ENCODE measurements around the gene BICC1.

The BICC1 gene

GRCh38 chr10:58701405-58702135, 188.9 kb downstream of the BICC1 start:
- H3K27me3 ChIP-seq (ENCODE audit: insufficient read depth, poor library complexity, severe bottlenecking) = no peaks in the 10 kb centered on the region
- H3K27ac ChIP-seq (replicated peaks) = no peak overlapping the region
- no peak for DNase-seq (ENCODE audit: low read depth in 1 of 2, low spot score in 1 of 2)
- TF ChIP-seq, protein P1, sequence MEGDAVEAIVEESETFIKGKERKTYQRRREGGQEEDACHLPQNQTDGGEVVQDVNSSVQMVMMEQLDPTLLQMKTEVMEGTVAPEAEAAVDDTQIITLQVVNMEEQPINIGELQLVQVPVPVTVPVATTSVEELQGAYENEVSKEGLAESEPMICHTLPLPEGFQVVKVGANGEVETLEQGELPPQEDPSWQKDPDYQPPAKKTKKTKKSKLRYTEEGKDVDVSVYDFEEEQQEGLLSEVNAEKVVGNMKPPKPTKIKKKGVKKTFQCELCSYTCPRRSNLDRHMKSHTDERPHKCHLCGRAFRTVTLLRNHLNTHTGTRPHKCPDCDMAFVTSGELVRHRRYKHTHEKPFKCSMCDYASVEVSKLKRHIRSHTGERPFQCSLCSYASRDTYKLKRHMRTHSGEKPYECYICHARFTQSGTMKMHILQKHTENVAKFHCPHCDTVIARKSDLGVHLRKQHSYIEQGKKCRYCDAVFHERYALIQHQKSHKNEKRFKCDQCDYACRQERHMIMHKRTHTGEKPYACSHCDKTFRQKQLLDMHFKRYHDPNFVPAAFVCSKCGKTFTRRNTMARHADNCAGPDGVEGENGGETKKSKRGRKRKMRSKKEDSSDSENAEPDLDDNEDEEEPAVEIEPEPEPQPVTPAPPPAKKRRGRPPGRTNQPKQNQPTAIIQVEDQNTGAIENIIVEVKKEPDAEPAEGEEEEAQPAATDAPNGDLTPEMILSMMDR (IDR thresholded peaks at IDR 0.05; ENCODE audit: insufficient read depth, low read length) = no peak
- TF ChIP-seq, protein P2, sequence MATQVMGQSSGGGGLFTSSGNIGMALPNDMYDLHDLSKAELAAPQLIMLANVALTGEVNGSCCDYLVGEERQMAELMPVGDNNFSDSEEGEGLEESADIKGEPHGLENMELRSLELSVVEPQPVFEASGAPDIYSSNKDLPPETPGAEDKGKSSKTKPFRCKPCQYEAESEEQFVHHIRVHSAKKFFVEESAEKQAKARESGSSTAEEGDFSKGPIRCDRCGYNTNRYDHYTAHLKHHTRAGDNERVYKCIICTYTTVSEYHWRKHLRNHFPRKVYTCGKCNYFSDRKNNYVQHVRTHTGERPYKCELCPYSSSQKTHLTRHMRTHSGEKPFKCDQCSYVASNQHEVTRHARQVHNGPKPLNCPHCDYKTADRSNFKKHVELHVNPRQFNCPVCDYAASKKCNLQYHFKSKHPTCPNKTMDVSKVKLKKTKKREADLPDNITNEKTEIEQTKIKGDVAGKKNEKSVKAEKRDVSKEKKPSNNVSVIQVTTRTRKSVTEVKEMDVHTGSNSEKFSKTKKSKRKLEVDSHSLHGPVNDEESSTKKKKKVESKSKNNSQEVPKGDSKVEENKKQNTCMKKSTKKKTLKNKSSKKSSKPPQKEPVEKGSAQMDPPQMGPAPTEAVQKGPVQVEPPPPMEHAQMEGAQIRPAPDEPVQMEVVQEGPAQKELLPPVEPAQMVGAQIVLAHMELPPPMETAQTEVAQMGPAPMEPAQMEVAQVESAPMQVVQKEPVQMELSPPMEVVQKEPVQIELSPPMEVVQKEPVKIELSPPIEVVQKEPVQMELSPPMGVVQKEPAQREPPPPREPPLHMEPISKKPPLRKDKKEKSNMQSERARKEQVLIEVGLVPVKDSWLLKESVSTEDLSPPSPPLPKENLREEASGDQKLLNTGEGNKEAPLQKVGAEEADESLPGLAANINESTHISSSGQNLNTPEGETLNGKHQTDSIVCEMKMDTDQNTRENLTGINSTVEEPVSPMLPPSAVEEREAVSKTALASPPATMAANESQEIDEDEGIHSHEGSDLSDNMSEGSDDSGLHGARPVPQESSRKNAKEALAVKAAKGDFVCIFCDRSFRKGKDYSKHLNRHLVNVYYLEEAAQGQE (IDR thresholded peaks at IDR 0.05; ENCODE audit: insufficient replicate concordance, low read depth) = no peak
- TF ChIP-seq SPI1 (IDR thresholded peaks at IDR 0.05; ENCODE audit: borderline replicate concordance, low read depth) (no peak), GABPA (IDR thresholded peaks at IDR 0.05; ENCODE audit: low read depth) (no peak), POLR2AphosphoS5 (IDR thresholded peaks at IDR 0.05; ENCODE audit: low read depth) (no peak)
- no peak overlapping the region for H3K4me3 ChIP-seq (replicated peaks; ENCODE audit: insufficient read depth, low read length)

DNA sequence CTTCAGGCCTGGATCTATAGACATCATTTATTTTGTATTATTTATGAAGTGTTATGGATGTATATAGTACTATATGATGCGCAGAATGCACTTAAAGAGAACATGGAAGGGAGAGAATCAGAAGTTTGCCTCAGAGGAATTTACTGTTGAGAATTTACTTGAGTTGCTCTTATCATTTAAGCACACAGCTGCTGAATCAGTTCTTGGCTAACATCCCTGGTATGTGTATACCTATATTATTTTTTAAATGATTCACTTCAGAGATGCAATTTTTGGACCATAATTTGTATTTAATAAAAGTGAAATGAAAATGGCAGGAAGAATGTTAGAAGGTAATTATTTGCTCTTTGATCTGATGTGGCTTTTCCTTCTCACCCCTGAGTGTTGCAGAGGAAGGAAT, 191.6 kb downstream of the BICC1 start:
- no peak for DNase-seq (ENCODE audit: low read depth in 1 of 2, low spot score in 1 of 2)
- Histone ChIP-seq H3K27ac (replicated peaks) (no peak overlapping the region), H3K4me3 (replicated peaks; ENCODE audit: insufficient read depth, low read length) (no peak overlapping the region)

DNA sequence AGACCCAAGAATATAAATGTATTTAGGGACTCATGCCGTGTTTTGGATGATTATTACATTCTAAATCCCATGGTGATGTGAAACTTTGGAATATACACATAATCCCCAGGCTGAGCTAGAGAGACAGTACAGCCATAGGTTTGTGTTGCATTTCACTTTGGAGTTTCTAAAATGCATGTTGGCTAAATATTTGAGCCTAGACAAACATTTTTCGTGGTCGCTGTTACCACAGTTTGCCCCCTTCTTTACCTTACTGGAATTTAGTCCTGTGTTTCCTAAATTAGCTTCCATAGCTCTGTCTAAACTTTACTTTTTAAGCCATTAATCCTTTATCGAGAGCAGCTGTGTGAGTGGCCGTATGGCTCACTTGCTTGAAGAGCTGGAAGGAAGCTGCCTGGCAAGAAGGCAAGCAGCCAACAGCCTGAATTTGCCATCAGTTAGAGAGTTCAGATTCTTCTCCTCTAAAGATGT, 192.0 kb downstream of the BICC1 start:
- Histone ChIP-seq H3K27ac (replicated peaks) (no peak overlapping the region), H3K27me3 (ENCODE audit: insufficient read depth, poor library complexity, severe bottlenecking) (no peaks in the 10 kb centered on the region), H3K4me3 (replicated peaks; ENCODE audit: insufficient read depth, low read length) (no peak overlapping the region)
- DNase-seq (ENCODE audit: low read depth in 1 of 2, low spot score in 1 of 2) = no peak
- TF ChIP-seq, protein P2 (IDR thresholded peaks at IDR 0.05; ENCODE audit: insufficient replicate concordance, low read depth) = no peak
- TF ChIP-seq GABPA (IDR thresholded peaks at IDR 0.05; ENCODE audit: low read depth) (no peak), POLR2AphosphoS5 (IDR thresholded peaks at IDR 0.05; ENCODE audit: low read depth) (no peak), SPI1 (IDR thresholded peaks at IDR 0.05; ENCODE audit: borderline replicate concordance, low read depth) (no peak)
- TF ChIP-seq, protein P1 (IDR thresholded peaks at IDR 0.05; ENCODE audit: insufficient read depth, low read length) = no peak

More for the DNA sequence above, 191.6 kb downstream of the BICC1 start:
- TF ChIP-seq POLR2AphosphoS5 (IDR thresholded peaks at IDR 0.05; ENCODE audit: low read depth) = no peak
- TF ChIP-seq, protein P1 (IDR thresholded peaks at IDR 0.05; ENCODE audit: insufficient read depth, low read length) = no peak
- no peak for TF ChIP-seq GABPA (IDR thresholded peaks at IDR 0.05; ENCODE audit: low read depth)
- TF ChIP-seq SPI1 (IDR thresholded peaks at IDR 0.05; ENCODE audit: borderline replicate concordance, low read depth) = no peak
- TF ChIP-seq, protein P2 (IDR thresholded peaks at IDR 0.05; ENCODE audit: insufficient replicate concordance, low read depth) = no peak
- no peaks in the 10 kb centered on the region for H3K27me3 ChIP-seq (ENCODE audit: insufficient read depth, poor library complexity, severe bottlenecking)

Data from HL-60 (cell line).